Muscle layer of colon (tissue), 2 donors: ENCODE measurements around the gene TENM4.

Experiments used
- H3K27ac ChIP-seq: one replicate; pipeline ENCODE4 v1.7.0; 2013; ENCODE audit warnings: low read depth, mild to moderate bottlenecking, low read length, moderate library complexity
- H3K27me3 ChIP-seq, 2 donors: one replicate each; pipeline ENCODE4 v1.7.0; 2013; ENCODE audit warnings: low read length in 2 of 2, mild to moderate bottlenecking in 2 of 2; ENCODE audit not compliant: insufficient read depth in 2 of 2, control insufficient read depth in 1 of 2
- H3K36me3 ChIP-seq: one replicate; pipeline ENCODE4 v1.7.0; 2013; ENCODE audit warnings: mild to moderate bottlenecking, low read length; ENCODE audit not compliant: insufficient read depth
- H3K4me1 ChIP-seq: one replicate; pipeline ENCODE4 v1.7.0; 2013; ENCODE audit warnings: mild to moderate bottlenecking, low read length; ENCODE audit not compliant: insufficient read depth
- H3K4me3 ChIP-seq, 2 donors: one replicate each; pipeline ENCODE4 v1.7.0; 2013; ENCODE audit warnings: low read length in 2 of 2, low read depth in 1 of 2, mild to moderate bottlenecking in 1 of 2, moderate library complexity in 1 of 2
- H3K9ac ChIP-seq: one replicate; pipeline ENCODE4 v1.7.0; 2013; ENCODE audit warnings: low read length
- H3K9me3 ChIP-seq: one replicate; pipeline ENCODE4 v1.7.0; 2013; ENCODE audit warnings: mild to moderate bottlenecking, low read length
- donor health status: abdominal sarcoma.
- donor health status: Adenocarcinoma of cecum.

TENM4 gene

GRCh38 chr11:78789375-78789774 is 651.5 kb downstream of the TENM4 start:
- Histone ChIP-seq H3K9ac (no peak overlapping the region), H3K36me3 (no peaks in the 10 kb centered on the region), H3K4me1 (peaks cover 17% of the 10 kb centered on the region), H3K27me3 (no peaks in the 10 kb centered on the region), H3K9me3 (no peaks in the 10 kb centered on the region), H3K27ac (no peak overlapping the region), H3K4me3 (no peak overlapping the region)

GRCh38 chr11:78788533-78788932 is 652.3 kb downstream of the TENM4 start:
- Histone ChIP-seq H3K9ac (no peak overlapping the region), H3K4me1 (peaks cover 17% of the 10 kb centered on the region), H3K27me3 (no peaks in the 10 kb centered on the region), H3K9me3 (no peaks in the 10 kb centered on the region), H3K4me3 (no peak overlapping the region), H3K36me3 (no peaks in the 10 kb centered on the region), H3K27ac (no peak overlapping the region)

GRCh38 chr11:78787696-78788095 is 653.1 kb downstream of the TENM4 start:
- Histone ChIP-seq H3K9ac (no peak overlapping the region), H3K4me3 (no peak overlapping the region), H3K9me3 (no peaks in the 10 kb centered on the region), H3K4me1 (peaks cover 17% of the 10 kb centered on the region), H3K27ac (no peak overlapping the region), H3K36me3 (no peaks in the 10 kb centered on the region), H3K27me3 (no peaks in the 10 kb centered on the region)

- Histone ChIP-seq H3K27me3 (no peaks in the 10 kb centered on the region), H3K4me3 (no peak overlapping the region), H3K27ac (no peak overlapping the region), H3K4me1 (peaks cover 13% of the 10 kb centered on the region), H3K36me3 (no peaks in the 10 kb centered on the region), H3K9me3 (no peaks in the 10 kb centered on the region), H3K9ac (no peak overlapping the region)
Measured at GRCh38 chr11:78786746-78787145, 654.1 kb downstream of the TENM4 start.

- Histone ChIP-seq H3K27me3 (no peaks in the 10 kb centered on the region), H3K27ac (no peak overlapping the region), H3K4me1 (peaks cover 7% of the 10 kb centered on the region), H3K4me3 (no peak overlapping the region), H3K36me3 (no peaks in the 10 kb centered on the region), H3K9ac (no peak overlapping the region), H3K9me3 (no peaks in the 10 kb centered on the region)
Measured at GRCh38 chr11:78786086-78786485, 654.7 kb downstream of the TENM4 start.

GRCh38 chr11:78784321-78785061 is 656.3 kb downstream of the TENM4 start:
- H3K27me3 ChIP-seq, result no peaks in the 10 kb centered on the region
- H3K27ac ChIP-seq, result no peak overlapping the region
- H3K36me3 ChIP-seq, result no peaks in the 10 kb centered on the region

GRCh38 chr11:78783846-78784245 is 657.0 kb downstream of the TENM4 start:
- Histone ChIP-seq H3K4me1 (no peaks in the 10 kb centered on the region), H3K9ac (no peak overlapping the region), H3K4me3 (no peak overlapping the region), H3K27ac (no peak overlapping the region), H3K36me3 (no peaks in the 10 kb centered on the region), H3K9me3 (no peaks in the 10 kb centered on the region), H3K27me3 (no peaks in the 10 kb centered on the region)

More at GRCh38 chr11:78784321-78785061, 656.3 kb downstream of the TENM4 start:
- no peaks in the 10 kb centered on the region for H3K4me1 ChIP-seq
- H3K4me3 ChIP-seq, result no peak overlapping the region
- H3K9me3 ChIP-seq, result no peaks in the 10 kb centered on the region
- H3K9ac ChIP-seq, result no peak overlapping the region

- Histone ChIP-seq H3K27me3 (no peaks in the 10 kb centered on the region), H3K4me1 (no peaks in the 10 kb centered on the region), H3K27ac (no peak overlapping the region), H3K9me3 (no peaks in the 10 kb centered on the region), H3K4me3 (no peak overlapping the region), H3K9ac (no peak overlapping the region), H3K36me3 (no peaks in the 10 kb centered on the region)
Measured at GRCh38 chr11:78783301-78783700, 657.5 kb downstream of the TENM4 start.

- no peak overlapping the region for H3K4me3 ChIP-seq
- no peaks in the 10 kb centered on the region for H3K36me3 ChIP-seq
- H3K9ac ChIP-seq, result no peak overlapping the region
- no peaks in the 10 kb centered on the region for H3K27me3 ChIP-seq
- H3K27ac ChIP-seq, result no peak overlapping the region
- no peaks in the 10 kb centered on the region for H3K9me3 ChIP-seq
- no peaks in the 10 kb centered on the region for H3K4me1 ChIP-seq
Measured at GRCh38 chr11:78782725-78783124, 658.1 kb downstream of the TENM4 start.

GRCh38 chr11:78780889-78781288 is 659.9 kb downstream of the TENM4 start:
- Histone ChIP-seq H3K4me1 (no peaks in the 10 kb centered on the region), H3K4me3 (no peak overlapping the region), H3K9me3 (no peaks in the 10 kb centered on the region), H3K36me3 (no peaks in the 10 kb centered on the region), H3K27me3 (no peaks in the 10 kb centered on the region), H3K9ac (no peak overlapping the region), H3K27ac (no peak overlapping the region)

- Histone ChIP-seq H3K36me3 (no peaks in the 10 kb centered on the region), H3K4me3 (no peak overlapping the region), H3K27ac (no peak overlapping the region), H3K27me3 (no peaks in the 10 kb centered on the region), H3K9ac (no peak overlapping the region), H3K4me1 (no peaks in the 10 kb centered on the region), H3K9me3 (no peaks in the 10 kb centered on the region)
Measured at GRCh38 chr11:78773492-78773891, 667.3 kb downstream of the TENM4 start.

GRCh38 chr11:78773077-78773476 is 667.8 kb downstream of the TENM4 start:
- no peaks in the 10 kb centered on the region for H3K27me3 ChIP-seq
- no peaks in the 10 kb centered on the region for H3K4me1 ChIP-seq
- no peak overlapping the region for H3K9ac ChIP-seq
- no peak overlapping the region for H3K27ac ChIP-seq
- H3K9me3 ChIP-seq, result no peaks in the 10 kb centered on the region
- H3K36me3 ChIP-seq, result no peaks in the 10 kb centered on the region
- H3K4me3 ChIP-seq, result no peak overlapping the region
